Activated CD4-positive, CD25-positive, alpha-beta regulatory T cell treated with anti-CD3 and anti-CD28 coated beads, Interleukin-2, amount 50 U/mL, for 16 hours (primary cell): ENCODE data around the gene ARFGEF3.
"Not testable (repeated sequence)": the region's sequence is repeated elsewhere in the genome, so short reads cannot be mapped to it uniquely, and the experiment has no call there.

Source experiments
- DNase-seq: peaks from one replicate; pipeline ENCODE4 v3.0.0-alpha.2; 2020; ENCODE audit warnings: low read depth, low spot score

The ARFGEF3 gene

DNA sequence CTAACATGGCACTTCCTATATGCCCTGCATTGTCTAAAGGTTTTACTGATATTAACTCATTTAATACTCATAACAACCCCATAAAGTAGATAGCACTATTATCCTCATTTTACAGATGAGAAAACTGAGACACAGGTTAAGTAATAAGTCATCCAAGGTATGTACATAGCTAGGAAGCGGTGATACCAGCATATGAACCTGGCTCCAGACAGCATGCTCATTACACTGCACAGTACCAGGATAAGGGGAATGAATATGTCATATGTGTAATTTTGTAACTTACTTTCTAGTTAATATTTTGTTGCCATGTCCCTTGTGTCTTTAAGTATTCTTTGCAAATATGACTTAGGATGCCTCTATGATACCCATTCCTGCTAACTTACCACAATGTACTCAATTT lies 109.7 kb downstream of the ARFGEF3 start:
- DNase-seq: no peak

DNA sequence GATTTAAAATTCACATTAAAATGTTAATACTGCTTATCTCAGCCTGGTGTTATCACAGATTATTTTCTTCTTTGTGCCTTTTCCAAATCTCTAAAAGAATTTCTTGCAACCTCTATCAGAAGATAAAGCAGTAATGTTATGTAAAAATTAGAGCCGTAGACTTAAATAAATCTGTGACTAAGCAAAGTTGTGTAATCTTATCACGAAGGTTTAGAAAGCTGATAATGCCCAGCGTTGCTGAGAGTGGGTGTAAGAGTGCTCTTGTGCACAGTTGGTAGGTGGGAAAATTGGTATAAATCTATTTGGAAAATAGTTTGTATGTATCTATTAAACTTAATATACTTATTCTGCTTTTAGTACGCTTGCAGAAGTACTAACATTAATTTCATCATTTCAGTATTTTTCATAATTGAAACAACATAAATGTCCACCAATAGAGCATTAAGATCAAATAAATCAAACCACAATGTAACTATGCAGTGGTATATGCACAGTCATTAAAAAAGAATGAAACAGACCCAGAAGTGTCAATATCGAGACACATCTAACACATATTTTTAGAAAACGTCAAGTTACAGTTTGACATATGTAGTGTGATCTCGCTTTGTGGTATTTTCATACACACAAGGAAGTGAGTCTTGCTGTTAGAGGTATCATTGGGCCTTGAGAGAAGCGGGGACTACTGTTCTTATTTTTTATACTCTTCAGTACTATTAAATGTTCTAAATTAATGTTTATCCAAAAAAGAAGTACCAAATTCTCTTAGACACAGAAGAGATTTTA lies 111.0 kb downstream of the ARFGEF3 start:
- no peak for DNase-seq

DNA sequence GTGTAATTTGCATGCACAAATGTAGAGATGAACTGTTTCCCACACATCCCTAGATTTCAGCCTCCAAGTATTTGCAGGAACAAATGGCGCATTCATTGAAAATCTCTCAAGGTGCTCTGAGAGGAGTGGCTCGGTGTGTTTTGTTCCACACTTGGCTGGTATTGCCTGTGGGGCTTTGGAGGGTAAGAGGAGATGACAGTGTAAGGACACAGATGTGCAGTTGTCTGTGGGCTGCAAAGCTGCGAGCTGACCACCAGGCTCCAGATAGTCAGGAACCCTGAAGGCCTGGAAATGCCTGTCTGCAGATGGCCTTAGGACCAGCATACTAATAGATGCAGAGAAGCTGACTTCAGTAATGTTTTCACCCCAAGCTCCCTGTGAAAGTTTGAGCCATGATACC lies 114.2 kb downstream of the ARFGEF3 start:
- no peak for DNase-seq

DNA sequence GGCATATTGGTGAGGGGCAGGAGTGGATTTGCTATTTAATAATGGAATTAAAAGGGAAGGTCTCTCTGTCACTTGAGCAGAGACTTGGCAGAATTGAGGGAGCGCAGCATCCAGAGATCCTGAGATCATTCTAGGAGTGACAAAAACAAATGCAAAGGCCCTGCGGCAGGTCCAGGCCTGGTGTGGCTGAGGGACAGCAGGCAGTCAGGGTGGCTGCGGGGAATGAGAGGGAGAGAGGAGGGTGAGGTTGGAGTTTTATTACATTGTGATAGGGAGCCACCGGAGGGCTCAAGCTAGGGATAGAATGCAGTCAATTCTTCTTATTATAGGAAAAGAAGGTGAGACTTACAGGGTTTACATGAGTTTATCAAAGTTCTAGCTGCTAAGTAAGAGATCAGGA lies 116.1 kb downstream of the ARFGEF3 start:
- no peak for DNase-seq

DNA sequence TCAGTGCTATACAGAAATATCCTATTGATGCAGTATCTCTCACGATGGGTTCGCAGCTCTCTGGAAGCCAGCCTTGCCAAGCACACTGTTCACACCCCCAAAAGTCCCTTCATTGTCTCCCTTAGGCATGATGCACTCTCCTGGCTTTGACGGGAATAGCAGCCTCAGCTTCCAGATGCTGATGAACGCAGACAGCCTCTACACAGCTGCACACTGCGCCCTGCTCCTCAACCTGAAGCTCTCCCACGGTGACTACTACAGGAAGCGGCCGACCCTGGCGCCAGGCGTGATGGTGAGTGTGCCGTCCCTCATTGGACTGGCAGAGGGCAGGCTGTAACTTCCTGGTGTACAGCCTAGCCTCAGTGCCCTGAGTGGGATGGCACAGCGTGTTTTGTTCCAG lies 116.6 kb downstream of the ARFGEF3 start:
- no peak for DNase-seq

DNA sequence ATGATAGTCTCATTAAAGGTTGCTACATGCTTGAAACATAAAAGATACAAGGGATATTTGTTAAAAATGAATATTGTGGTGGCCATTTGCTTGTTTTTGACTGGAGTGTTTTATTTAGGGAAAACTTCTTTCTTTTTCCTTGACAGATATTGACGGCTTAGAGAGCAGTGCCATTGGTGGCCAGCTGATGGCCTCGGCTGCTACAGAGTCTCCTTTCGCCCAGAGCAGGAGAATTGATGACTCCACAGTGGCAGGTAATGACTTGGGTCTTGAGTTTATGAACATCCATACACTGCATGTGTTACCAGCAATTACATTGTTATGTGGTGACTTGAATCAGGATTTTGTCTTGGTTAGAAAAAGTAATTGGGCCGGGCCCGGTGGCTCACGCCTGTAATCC lies 124.1 kb downstream of the ARFGEF3 start:
- DNase-seq: no peak

DNA sequence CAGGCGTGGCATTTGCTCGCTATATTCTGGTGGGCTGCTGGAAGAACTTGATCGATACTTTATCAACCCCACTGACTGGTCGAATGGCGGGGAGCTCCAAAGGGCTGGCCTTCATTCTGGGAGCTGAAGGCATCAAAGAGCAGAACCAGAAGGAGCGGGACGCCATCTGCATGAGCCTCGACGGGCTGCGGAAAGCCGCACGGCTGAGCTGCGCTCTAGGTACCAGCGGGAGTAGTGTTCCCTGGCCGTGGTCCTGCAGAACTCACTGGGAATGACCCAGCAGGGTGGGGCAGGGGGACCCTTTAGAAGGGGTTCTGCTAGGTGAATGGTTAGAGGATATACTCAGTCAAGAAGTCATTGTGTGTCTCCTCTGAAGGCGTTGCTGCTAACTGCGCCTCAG lies 125.0 kb downstream of the ARFGEF3 start:
- no peak for DNase-seq

DNA sequence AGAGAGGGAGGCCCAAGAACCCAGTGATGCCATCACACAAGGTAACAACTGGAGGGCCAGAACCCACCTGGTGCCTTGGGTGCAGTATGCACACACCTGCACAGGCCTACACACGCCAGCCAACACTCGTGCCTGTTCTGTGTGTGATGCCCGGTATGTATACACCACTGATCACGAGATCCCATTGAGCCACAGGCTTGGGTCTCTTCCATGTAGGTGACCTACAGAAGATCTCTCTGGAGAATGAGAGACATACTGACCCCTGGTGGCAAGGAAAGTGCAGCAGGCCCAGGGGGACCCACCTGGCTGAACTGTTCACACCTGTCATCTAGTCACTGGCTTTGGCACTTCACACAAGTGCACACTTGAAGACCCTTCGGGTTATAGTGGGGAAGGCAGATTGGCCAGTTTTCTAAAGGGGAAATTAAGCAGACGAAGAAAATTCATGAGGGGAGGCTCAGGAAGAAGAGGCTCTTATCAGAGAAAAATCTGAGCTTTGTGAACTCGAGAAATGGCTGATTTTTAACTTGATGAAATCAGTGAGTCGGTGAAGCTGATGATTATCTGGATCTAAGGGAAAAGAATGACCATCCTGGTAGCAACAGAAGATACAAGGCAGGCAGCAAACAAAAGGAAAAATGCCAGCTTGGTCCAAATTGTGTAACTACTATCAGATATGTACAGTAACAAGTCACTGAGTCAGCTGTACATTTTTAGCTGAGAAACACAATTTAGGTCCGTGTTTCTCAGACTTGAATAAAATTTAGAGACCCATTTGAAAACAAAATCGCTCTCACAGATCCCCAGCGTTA lies 125.6 kb downstream of the ARFGEF3 start:
- no peak for DNase-seq

DNA sequence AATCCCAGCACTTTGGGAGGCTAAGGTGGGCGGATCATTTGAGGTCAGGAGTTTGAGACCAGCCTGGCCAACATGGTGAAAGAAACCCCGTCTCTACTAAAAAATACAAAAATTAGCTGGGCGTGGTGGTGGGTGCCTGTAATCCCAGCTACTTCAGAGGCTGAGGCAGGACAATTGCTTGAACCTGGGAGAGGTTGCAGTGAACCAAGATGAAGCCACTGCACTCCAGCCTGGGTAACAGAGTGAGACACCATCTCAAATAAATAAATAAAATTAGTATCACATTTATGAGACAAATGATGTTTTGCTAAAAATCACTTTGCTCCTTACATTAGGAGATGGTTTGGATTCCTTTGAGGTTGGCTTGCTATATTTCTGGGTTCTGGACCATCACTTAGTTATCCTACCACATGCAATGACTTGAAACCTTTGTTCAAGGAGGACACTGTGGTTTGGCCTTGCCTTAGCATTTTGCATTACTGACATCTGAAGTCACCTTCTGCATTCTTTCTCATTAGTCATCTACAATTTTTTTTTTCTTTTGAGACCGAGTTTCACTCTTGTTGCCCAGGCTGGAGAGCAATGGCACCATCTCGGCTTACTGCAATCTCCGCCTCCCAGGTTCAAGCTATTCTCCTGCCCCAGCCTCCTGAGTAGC lies 126.8 kb downstream of the ARFGEF3 start:
- DNase-seq: not testable (repeated sequence)

DNA sequence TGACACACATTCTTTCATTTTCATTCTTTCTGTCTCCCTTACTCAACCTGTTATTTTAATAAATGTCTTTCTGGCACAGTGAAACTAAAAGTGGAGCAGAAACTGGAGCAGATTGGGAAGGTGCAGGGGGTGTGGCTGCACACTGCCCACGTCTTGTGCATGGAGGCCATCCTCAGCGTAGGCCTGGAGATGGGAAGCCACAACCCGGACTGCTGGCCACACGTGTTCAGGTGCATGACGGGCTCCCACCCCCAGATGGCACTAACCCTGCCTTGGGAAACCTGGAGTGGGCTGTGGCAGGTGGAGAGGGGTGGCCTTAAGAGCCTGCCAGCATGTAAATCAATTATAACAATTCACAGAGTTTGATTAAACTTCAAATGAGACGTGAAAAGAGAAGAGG lies 128.0 kb downstream of the ARFGEF3 start:
- DNase-seq: no peak

DNA sequence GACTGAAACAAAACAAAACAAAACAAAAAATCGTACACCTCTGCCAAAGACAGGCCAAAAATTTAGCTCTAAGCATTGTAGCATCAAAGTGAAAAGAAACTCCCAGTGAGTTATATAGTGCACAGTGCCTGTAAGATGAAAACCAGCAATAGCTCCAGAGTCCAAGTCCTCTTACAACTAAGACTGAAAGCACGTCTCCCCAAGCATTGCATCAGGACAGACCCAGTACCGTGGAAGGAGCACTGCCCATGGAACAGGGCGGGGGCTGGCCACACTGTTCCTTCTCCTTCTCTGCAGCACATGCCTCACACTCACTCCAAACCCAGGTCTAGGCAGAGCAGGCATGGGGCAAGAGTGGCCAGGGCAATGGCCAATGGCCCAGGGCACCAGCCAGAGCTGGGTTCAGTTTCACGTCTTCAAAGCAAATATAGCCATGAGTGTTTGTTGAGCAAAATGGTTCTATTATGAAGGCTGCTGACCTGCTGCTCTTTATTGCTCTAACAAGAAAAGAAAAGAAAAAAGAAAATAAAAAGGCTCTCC lies 128.8 kb downstream of the ARFGEF3 start:
- DNase-seq: no peak

DNA sequence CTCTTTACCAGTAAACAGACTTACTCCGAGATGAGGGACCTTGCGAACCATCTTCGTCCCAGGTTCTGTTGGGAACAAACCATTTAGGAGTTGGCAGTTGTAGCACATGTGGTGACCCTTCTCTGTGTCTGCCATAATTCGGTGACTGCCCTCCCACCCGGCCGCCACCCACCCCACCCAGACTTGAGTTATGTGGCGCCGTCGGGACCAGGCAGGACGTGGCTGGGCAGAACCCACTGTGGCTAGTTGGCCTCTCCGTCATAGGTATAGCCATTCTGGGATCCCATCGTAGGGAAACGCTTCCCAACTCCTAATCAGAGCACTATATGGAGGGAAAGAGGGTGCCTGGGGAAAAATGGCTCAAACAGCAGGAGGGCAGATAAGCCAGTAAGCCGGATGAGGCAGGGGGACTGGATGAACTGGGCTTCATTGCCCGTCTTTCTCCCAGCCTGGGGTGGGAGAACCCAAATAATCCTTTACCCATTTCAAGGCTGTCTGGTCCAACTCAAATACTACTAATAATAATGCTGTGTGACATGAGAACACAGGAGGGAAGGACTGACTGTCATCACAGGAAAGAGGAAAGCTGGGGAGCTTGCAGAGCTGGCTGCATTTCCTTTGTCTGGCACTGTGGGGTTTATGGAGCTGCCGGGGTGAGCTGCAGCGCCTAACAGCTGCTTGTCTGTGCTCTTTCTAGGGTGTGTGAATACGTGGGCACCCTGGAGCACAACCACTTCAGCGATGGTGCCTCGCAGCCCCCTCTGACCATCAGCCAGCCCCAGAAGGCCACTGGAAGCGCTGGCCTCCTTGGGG lies 129.5 kb downstream of the ARFGEF3 start:
- no peak for DNase-seq

DNA sequence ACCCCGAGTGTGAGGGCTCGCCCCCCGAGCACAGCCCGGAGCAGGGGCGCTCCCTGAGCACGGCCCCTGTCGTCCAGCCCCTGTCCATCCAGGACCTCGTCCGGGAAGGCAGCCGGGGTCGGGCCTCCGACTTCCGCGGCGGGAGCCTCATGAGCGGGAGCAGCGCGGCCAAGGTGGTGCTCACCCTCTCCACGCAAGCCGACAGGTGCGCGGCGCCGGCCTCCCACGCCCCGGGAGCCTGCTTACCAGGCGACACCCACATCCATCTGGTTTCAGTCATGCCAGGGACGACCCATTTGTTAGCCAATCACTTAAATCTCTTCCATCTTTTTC lies 130.1 kb downstream of the ARFGEF3 start:
- DNase-seq: no peak

DNA sequence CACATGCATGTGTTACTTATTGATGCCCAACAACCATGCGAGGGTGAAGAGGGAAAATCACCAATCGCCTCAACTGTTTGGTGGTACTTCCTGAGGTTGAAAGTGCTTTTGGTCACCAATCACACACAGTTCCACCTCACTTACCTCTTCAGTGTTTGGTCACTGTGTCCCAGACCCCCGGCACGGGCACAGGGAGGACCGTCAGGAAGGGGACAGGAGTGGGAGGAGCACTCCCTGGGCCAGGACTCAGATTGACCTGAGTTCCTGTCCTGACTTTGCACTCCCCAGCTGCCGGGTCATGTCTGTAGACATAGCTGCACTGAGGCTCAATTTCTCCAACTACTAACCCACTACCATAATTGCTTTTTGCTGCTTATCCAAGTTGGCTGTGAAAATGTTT lies 130.7 kb downstream of the ARFGEF3 start:
- DNase-seq: no peak

DNA sequence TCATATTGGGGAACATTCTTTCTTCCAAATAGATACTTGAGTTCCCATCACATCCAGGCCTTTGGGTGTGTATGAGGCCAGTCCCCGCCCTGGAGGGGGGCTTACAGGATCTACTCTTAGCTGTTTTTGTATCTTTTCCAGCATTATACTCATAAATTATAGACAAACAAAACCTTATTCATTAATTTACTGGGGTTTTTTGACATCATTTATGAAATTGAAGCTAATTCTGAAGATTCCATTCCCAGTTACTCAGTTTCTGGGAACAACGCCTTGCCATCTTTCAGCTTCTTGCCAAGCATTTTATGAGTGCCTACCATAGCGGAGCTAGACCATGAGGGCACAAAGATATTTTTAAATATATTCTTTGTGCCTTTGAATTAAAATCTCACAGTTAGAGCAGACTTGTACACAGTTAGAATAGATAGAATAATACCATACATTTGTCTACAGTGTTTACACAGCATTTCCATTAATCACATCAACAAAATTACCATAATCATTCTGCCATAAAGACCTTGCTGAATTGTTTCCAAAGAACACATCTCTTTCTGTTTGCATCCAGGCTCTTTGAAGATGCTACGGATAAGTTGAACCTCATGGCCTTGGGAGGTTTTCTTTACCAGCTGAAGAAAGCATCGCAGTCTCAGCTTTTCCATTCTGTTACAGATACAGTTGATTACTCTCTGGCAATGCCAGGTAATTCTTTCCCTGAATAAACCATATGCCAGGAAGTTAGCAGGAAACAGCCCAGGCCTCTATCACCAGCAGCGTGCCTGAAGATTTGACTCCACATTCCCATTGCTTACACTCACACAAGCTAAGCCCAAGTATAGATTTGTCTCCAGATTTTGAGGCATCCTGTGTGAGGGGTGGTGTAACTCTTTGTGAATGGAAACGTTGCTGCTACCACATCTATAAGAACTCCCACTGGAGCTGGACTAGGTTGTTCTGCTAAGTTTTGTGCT lies 132.0 kb downstream of the ARFGEF3 start:
- no peak for DNase-seq

DNA sequence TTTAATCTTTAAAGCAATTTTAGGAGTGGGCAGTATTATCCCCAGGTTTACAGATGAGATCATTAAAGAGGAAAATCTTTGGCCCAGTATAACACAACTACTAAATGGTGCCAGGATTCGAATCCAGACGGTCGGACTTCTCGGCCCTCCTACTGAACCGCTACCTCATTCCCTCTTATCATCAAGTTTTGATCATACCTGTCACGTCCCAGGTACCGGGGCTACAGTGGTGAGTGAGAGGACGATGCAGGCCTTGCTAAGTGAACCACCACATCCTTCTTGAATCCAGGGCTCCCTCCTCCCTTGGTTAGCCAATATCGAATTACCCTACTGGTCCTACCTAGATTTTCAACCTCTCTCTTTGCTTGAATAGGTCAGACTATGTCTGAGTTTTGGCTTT lies 134.6 kb downstream of the ARFGEF3 start:
- DNase-seq: no peak

DNA sequence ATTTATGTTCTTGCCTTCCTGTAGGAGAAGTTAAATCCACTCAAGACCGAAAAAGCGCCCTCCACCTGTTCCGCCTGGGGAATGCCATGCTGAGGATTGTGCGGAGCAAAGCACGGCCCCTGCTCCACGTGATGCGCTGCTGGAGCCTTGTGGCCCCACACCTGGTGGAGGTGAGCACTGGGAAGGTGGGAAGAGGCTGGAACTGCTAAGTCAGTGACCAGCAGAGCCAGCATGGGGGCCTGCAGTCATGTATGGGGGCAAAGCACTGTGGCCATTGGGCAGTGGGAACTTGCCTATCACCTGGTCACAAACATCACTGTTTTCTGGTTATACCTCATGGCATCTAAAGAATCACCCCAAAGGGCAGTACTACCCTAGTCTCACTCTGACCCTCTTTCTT lies 135.0 kb downstream of the ARFGEF3 start:
- DNase-seq: no peak

DNA sequence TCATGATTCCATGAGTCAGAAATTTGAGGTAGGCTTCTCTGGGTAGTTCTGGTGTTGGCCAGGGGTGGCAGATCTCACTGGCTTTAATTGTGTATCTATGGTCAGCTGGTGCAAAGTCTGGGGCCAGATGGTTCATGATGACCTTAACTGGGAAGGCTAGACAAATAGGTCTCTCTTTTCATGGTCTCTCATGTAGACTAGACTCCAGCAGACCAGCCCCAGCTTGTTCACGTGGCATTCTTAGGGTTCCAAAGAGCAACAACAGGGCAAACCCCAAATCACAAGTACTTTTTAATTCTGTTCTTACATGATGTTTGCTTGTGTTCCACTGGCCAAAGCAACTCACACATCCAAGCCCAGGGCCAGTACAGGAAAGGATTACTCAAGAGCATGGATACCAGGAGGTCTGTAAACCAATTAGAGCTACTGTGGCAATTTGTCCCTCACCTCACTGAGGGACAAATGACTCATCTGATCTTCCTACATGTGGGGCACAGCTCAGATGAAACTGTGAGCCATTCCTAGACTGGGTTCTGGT lies 136.1 kb downstream of the ARFGEF3 start:
- DNase-seq: no peak

DNA sequence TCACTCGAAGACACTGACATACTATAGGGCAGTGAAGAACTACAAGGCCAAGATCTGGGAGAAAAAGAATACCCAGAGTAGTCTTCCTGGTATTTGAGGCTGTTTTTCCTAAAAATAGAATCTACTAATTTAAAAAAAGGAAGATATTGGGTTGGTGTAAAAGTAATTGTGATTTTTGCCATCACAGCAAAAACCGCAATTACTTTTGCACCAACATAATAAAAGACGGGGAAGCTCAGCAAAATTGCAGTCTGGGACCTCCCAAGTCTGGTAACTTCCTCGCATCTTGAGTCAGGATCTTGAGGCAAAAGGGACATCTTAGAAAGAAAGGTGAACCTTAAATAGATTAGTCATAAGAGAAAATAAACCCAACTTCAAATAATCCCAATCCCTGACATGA lies 138.7 kb downstream of the ARFGEF3 start:
- no peak for DNase-seq

DNA sequence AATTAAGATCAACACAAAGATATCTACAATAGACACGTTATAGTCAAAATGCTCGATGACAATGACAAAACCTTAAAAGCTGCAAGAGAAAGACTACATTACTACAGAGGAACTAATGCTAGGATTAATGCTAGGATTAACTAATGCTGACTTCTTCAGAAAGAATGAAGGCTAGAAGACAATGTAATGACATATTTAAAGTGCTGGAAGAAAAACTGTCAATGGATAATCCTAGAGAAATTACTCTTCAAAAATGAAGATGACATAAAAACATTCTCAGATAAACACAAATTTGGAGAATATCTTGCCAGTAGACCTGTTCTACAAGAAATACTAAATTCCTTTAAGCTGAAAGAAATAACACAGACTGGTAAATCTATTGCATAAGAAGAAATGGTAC lies 140.8 kb downstream of the ARFGEF3 start:
- DNase-seq: no peak
